GM10266 (cell line): ENCODE results near the gene PLCD1.
"Not testable (repeated sequence)": the region's sequence is repeated elsewhere in the genome, so short reads cannot be mapped to it uniquely, and the experiment has no call there.

Source experiments
- DNase-seq: peaks from one replicate; pipeline ENCODE4 v3.0.0; 2012; ENCODE audit errors: extremely low spot score
- CTCF ChIP-seq: IDR thresholded peaks from 2 replicates; pipeline ENCODE4 v1.5.1; 2012; ENCODE audit warnings: mild to moderate bottlenecking, low read depth; ENCODE audit not compliant: control insufficient read depth, insufficient read depth; ENCODE audit errors: missing control alignments

Gene PLCD1

GRCh38 chr3:38043486-38043885, 14.0 kb upstream of the PLCD1 start:
- TF ChIP-seq CTCF = no peak
- DNase-seq = no peak

- DNase-seq = no peak
- TF ChIP-seq CTCF = no peak
These were observed 11.0 kb upstream of the PLCD1 start for GRCh38 chr3:38040401-38040800.

GRCh38 chr3:38039899-38040261, 10.4 kb upstream of the PLCD1 start:
- peak; percentile 60 for DNase-seq

GRCh38 chr3:38039101-38039898, 9.9 kb upstream of the PLCD1 start, which contains the start of gene DLEC1:
TSS of gene DLEC1 (plus strand) at chr3:38039208. CDS start at chr3:38039226, 18 bp downstream.
- peak; percentile 83 for DNase-seq
- no peak for TF ChIP-seq CTCF

More at GRCh38 chr3:38039899-38040261, 10.4 kb upstream of the PLCD1 start:
- TF ChIP-seq CTCF = peak; percentile 42

- no peak for DNase-seq
These were observed 9.0 kb upstream of the PLCD1 start for GRCh38 chr3:38038447-38038911.

GRCh38 chr3:38036906-38037305, 7.5 kb upstream of the PLCD1 start:
- DNase-seq = no peak
- no peak for TF ChIP-seq CTCF

More at GRCh38 chr3:38038447-38038911, 9.0 kb upstream of the PLCD1 start:
- no peak for TF ChIP-seq CTCF

GRCh38 chr3:38036286-38036685, 6.8 kb upstream of the PLCD1 start:
- TF ChIP-seq CTCF = no peak
- no peak for DNase-seq

GRCh38 chr3:38034335-38034734, 4.9 kb upstream of the PLCD1 start:
- DNase-seq = not testable (repeated sequence)

- not testable (repeated sequence) for DNase-seq
These were observed 4.1 kb upstream of the PLCD1 start for GRCh38 chr3:38033586-38033985.
